GM12801 (cell line): Measurements from ENCODE around the gene CFAP20.

Source experiments
- CTCF ChIP-seq: IDR thresholded peaks from one replicate; pipeline ENCODE4 v1.5.1; 2011; ENCODE audit warnings: control low read depth; ENCODE audit not compliant: insufficient read length; ENCODE audit errors: extremely low read depth

CFAP20 gene

DNA sequence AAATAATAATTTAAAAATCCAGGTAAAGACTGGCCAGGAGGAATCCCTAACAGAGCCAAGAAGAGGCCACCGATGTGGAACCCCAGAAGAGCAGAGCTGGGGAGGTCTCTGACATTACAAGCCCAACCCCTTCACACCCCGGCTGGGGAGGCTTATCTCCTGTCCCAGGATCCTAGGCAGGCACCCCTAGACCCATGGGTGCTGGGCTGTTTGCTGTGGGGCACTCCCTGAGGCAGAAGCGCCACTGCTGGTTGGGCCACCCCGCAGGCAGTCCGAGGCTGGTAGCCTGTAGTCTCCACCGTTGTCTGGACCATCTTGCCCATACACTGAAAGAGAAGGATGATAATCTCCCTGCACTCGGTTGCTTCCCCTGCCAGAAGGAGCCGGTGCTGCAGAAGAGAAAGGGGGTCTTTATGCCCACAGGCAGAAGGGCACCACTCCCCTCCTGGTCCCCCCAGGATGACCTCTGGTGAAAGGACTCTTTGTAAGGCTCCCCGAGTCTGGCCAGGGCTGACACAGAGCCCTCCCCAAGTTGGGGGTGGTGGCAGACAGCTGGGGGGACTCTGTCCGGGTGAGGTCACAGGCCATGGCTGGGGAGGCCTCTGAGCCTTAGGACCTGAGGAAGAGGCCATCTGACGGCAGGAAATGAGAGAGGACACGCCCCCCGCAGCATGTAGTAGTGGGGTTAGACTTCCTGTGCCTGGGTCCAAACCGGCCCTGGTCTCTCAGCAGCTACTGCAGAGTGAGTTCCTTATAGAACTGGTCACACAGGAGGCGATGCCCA is 34.2 kb downstream of the CFAP20 start:
- TF ChIP-seq CTCF: no peak

DNA sequence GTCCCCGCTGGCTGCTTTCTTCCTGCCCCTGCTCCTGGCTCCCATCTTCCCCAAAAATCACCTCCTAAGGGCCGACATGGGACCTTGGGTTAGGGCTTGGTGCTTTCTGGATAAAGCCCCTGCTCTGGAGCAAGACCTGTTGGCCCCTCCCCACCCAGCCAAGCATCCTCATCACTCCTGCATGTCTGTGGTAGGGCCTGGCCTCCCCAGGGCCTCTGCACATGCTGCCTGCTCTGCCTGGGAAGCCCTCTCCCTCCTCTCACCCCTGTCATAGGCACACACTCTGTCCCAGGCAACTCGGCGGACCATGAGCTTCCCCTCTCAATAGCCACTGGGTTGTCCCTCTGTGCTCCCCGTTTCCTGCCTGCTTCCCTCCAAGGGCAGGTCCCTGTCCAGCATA is 35.2 kb downstream of the CFAP20 start:
- TF ChIP-seq CTCF: no peak

DNA sequence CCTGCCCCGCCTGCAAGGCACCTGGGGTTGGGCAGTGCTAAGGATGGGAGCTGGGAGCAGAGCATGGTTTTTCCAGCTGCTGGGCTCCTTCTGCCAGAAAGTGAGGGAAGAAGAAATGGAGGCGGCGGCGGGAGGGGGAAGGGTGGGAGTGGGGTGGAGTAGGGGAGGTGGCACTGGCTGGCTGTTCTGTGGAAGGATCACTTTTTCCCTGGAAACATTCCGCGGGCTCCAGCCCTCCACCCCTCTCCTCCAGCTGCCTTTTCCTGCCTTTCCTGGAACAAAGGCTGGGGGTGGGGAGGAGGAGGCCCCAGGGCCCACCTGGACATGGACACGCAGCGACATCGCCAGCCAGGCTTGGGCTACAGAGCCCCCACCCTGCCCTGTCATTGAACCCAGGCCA is 41.1 kb downstream of the CFAP20 start:
- TF ChIP-seq CTCF: no peak

DNA sequence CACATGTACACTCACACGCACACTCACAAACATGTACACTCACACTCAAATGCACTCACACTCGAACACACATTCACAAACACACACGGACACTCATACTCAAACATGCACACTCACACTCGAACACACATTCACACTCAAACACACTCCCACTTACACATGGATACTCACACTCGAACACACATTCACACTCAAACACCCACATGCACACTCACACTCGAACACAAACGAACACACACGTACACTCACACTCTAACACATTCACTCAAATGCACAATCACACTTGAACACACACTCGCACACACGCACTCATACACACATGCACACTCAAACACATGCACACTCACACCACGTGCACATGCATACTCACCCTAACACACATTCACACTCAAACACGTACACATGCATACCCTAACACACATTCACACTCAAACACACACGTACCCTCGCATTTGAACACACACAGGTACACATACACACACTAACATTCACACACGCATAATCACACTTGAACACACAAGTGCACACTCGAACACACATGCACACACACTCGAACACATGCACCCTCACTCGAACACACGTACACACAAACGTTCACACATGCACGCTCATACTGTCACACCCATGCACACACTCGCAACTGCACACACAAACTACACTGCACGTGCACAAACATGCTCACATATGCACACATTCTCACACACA is 41.8 kb downstream of the CFAP20 start:
- no peak for TF ChIP-seq CTCF

GRCh38 chr16:58086381-58087208 is 42.6 kb downstream of the CFAP20 start:
- TF ChIP-seq CTCF: no peak

- TF ChIP-seq CTCF: no peak
Measured at GRCh38 chr16:58085584-58086251, 43.5 kb downstream of the CFAP20 start.

GRCh38 chr16:58085171-58085570 is 44.0 kb downstream of the CFAP20 start:
- no peak for TF ChIP-seq CTCF
